ENCODE measurements around the gene PHC1.

- TF ChIP-seq CTCF (IDR thresholded peaks at IDR 0.05) (no peak), POLR2A (IDR thresholded peaks at IDR 0.05) (no peak)
Measured at GRCh38 chr12:8897081-8897480, 17.2 kb upstream of the PHC1 start.

All from thyroid gland (tissue), 4 donors.